Measurements from ENCODE around the gene CTSA.

The CTSA gene

GRCh38 chr20:45905505-45906079 is 14.5 kb downstream of the CTSA start:
- no peak for TF ChIP-seq ZFX (IDR thresholded peaks at IDR 0.05)
- TF ChIP-seq, protein P1, sequence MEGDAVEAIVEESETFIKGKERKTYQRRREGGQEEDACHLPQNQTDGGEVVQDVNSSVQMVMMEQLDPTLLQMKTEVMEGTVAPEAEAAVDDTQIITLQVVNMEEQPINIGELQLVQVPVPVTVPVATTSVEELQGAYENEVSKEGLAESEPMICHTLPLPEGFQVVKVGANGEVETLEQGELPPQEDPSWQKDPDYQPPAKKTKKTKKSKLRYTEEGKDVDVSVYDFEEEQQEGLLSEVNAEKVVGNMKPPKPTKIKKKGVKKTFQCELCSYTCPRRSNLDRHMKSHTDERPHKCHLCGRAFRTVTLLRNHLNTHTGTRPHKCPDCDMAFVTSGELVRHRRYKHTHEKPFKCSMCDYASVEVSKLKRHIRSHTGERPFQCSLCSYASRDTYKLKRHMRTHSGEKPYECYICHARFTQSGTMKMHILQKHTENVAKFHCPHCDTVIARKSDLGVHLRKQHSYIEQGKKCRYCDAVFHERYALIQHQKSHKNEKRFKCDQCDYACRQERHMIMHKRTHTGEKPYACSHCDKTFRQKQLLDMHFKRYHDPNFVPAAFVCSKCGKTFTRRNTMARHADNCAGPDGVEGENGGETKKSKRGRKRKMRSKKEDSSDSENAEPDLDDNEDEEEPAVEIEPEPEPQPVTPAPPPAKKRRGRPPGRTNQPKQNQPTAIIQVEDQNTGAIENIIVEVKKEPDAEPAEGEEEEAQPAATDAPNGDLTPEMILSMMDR (conservative IDR thresholded peaks at IDR 0.05), result no peak
- no peak overlapping the region for H3K27ac ChIP-seq

DNA sequence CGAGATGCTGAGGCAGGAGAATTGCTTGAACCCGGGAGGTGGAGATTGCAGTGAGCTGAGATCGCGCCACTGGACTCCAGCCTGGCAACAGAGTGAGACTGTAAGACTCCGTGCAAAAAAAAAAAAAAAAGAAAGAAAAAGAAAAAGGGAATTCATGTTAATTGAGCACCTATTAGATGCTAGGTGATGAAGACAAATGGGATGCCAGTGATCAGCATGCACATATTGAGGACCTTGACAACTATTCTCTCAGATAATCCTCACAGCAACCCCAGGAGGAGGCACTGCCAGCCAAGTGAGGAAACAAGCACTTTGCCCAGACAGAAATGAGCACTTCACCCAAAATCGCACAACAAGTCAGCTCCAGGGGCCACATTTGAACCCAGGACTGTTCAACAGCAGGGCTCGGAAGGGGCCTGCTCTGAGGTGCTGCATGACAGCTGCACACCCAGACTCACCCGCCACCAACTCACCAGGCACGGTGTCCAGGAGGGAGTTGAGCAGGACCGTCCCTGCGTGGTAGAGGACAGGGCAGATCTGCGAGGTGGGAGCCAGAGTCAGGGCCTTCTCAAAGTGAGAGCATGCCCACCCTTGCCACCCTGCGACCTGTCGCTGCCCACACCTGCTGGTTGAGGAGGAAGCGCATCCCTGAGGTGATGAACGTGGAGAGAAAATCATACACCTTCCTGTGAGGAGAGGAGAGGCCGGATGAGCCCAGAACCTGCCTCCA is 16.2 kb downstream of the CTSA start:
- TF ChIP-seq, protein P1 (conservative IDR thresholded peaks at IDR 0.05), result no peak
- no peak for TF ChIP-seq ZFX (IDR thresholded peaks at IDR 0.05)
- H3K27ac ChIP-seq, result no peak overlapping the region

DNA sequence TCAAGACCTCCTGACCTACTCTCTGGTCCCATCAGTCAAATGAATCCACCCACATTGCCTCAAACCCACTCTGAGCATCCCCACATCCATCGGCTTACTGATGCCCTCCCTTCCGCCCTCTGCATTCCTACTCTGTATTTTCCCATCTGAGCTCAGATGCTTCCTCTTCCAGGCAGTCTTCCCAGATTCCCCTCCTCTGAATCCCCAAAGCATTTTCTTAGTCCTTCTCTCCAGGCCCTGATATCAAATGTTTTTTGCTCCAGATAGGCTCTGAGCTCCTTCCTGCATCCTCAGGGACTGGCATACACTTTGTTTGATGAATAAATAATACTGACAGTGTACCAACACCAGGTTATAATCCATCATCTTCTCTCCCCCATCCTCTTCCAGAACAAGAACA is 16.9 kb downstream of the CTSA start:
- H3K27ac ChIP-seq, result no peak overlapping the region
- TF ChIP-seq, protein P1 (conservative IDR thresholded peaks at IDR 0.05), result no peak
- no peak for TF ChIP-seq ZFX (IDR thresholded peaks at IDR 0.05)

DNA sequence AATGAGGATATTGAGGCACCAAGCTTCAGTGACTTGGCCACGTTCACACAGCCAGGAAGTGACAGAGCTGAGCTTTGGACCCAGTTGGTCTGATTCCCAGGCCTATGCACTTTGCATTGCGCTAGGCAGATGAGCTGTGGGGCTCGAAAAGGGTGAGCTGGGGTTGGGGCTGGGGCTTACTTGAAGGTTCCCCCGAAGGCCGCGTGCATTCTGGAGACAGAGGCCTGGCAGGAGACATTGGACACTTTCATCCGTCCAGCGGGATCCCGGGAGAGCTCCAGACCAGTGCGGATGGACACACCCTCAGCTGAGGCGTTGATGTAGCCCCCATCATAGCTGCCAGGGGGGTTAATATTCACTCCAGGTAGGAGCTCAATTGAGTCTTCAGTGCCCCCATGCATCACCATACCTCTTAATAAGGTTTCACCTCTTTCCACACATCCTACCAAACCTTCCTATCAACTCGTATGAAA is 18.2 kb downstream of the CTSA start:
- no peak for TF ChIP-seq ZFX (IDR thresholded peaks at IDR 0.05)
- H3K27ac ChIP-seq, result no peak overlapping the region

DNA sequence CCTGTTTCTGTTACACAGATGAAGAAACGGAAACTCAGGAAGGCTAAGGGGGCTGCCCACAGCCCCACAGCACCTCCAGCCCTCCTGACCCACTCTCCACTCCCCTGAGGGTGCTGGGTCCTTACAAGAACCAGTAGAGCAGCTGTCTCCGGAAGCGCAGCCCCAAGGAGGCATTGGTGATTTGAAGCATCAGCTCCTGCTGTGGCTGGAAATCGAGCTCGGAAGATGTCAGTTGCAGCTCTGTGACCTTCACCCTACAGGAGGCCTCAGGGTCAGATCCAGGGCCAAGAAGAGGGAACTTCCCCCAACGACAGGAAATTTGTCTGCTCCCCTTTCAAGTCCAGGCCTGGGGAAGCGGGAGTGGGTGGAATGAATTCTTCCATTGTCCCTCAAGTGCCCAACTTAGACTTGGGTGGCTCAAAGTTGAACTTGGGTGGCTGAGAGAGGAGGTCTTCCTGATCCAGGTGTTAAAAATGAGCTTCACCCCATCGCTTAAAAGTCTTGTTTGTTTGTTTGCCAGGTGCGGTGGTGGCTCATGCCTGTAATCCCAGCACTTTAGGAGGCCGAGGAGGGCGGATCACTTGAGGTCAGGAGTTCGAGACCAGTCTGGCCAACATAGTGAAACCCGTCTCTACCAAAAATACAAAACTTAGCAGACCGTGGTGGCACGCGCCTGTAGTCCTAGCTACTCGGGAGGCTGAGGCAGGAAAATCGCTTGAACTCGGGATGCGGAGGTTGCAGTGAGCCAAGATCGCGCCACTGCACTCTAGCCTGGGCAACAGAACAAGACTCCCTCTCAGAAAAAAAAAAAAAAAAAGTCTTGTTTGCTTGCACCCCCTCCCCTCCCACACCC is 18.9 kb downstream of the CTSA start:
- TF ChIP-seq ZFX (IDR thresholded peaks at IDR 0.05), result no peak
- TF ChIP-seq, protein P1 (conservative IDR thresholded peaks at IDR 0.05), result no peak
- H3K27ac ChIP-seq, result no peak overlapping the region

GRCh38 chr20:45910670-45911485 is 19.7 kb downstream of the CTSA start:
- no peak overlapping the region for H3K27ac ChIP-seq
- TF ChIP-seq ZFX (IDR thresholded peaks at IDR 0.05), result no peak
- TF ChIP-seq, protein P1 (conservative IDR thresholded peaks at IDR 0.05), result no peak

All from C4-2B (cell line).